ENCODE data around the gene ACAT2.
"Not testable (repeated sequence)": the region's sequence is repeated elsewhere in the genome, so short reads cannot be mapped to it uniquely, and the experiment has no call there.

Gene ACAT2

DNA sequence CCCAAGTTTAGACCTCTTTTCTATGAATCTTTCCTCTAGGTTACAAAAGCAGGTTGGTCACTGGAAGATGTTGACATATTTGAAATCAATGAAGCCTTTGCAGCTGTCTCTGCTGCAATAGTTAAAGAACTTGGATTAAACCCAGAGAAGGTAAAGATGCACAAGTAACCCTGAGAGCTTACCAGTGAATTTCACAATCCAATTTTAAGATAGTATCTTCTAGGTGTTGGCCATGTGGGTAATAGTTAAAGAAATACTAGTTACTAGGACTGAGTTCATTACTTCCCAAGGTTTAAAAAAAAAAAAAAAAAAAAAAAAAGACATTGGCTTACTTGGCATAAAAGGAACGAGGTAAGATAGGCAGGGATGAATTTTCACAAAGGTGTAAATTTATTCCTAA lies 16.3 kb downstream of the ACAT2 start:
- Histone ChIP-seq H3K27me3 (ENCODE audit: control insufficient read depth in 1 of 2, insufficient read depth in 2 of 2, low read length in 2 of 2) (no peaks in the 10 kb centered on the region), H3K4me1 (ENCODE audit: insufficient read depth, low read length) (no peaks in the 10 kb centered on the region), H3K4me3 (ENCODE audit: low read depth in 1 of 2, low read length in 2 of 2) (no peak overlapping the region), H3K27ac (ENCODE audit: low read depth, low read length) (no peak overlapping the region), H3K9me3 (ENCODE audit: low read length) (no peaks in the 10 kb centered on the region), H3K9ac (ENCODE audit: low read length) (no peak overlapping the region), H3K36me3 (ENCODE audit: insufficient read depth, low read length) (peaks cover 63% of the 10 kb centered on the region)

DNA sequence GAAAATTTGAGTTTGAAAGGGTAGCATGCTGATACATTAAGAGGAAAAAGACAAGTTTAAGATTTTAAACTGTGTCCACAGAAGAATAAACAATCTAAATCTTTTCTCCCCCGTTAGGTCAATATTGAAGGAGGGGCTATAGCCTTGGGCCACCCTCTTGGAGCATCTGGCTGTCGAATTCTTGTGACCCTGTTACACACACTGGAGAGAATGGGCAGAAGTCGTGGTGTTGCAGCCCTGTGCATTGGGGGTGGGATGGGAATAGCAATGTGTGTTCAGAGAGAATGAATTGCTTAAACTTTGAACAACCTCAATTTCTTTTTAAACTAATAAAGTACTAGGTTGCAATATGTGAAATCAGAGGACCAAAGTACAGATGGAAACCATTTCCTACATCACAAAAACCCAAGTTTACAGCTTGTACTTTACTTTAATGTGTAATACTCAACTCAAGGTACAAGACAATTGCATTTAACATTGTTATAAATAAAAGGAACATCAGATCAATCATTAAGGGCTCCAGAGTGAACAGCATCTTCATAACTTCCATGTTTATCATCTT lies 16.8 kb downstream of the ACAT2 start:
- no peaks in the 10 kb centered on the region for H3K9me3 ChIP-seq (ENCODE audit: low read length)
- H3K36me3 ChIP-seq (ENCODE audit: insufficient read depth, low read length) = peaks cover 68% of the 10 kb centered on the region
- H3K9ac ChIP-seq (ENCODE audit: low read length) = no peak overlapping the region
- H3K4me3 ChIP-seq (ENCODE audit: low read depth in 1 of 2, low read length in 2 of 2) = no peak overlapping the region
- H3K27ac ChIP-seq (ENCODE audit: low read depth, low read length) = no peak overlapping the region
- no peaks in the 10 kb centered on the region for H3K4me1 ChIP-seq (ENCODE audit: insufficient read depth, low read length)
- H3K27me3 ChIP-seq (ENCODE audit: control insufficient read depth in 1 of 2, insufficient read depth in 2 of 2, low read length in 2 of 2) = no peaks in the 10 kb centered on the region

DNA sequence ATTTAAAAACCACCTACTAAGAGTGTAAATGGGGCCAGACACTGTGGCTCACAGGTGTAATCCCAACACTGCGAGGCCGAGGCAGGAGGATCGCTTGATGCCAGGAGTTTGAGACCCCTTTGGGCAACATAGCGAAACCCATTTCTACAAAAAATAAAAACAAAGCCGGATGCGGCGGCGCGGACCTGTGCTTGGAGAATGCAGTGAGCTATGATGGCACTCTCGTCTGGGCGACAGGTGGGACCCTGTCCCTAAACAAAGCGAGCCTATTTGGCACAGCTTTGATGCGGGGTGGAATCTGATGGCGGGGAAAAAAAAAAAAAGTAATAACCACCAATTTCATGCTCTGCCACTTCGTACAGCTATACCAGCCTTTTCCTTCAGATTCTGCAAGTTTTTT lies 26.4 kb downstream of the ACAT2 start:
- Histone ChIP-seq H3K4me1 (ENCODE audit: insufficient read depth, low read length) (peaks cover 39% of the 10 kb centered on the region), H3K27me3 (ENCODE audit: control insufficient read depth in 1 of 2, insufficient read depth in 2 of 2, low read length in 2 of 2) (no peaks in the 10 kb centered on the region), H3K4me3 (ENCODE audit: low read depth in 1 of 2, low read length in 2 of 2) (peak overlapping the region; percentile 90 to 100), H3K27ac (ENCODE audit: low read depth, low read length) (no peak overlapping the region), H3K36me3 (ENCODE audit: insufficient read depth, low read length) (peaks cover 37% of the 10 kb centered on the region), H3K9me3 (ENCODE audit: low read length) (no peaks in the 10 kb centered on the region), H3K9ac (ENCODE audit: low read length) (peak overlapping the region; percentile 74)

DNA sequence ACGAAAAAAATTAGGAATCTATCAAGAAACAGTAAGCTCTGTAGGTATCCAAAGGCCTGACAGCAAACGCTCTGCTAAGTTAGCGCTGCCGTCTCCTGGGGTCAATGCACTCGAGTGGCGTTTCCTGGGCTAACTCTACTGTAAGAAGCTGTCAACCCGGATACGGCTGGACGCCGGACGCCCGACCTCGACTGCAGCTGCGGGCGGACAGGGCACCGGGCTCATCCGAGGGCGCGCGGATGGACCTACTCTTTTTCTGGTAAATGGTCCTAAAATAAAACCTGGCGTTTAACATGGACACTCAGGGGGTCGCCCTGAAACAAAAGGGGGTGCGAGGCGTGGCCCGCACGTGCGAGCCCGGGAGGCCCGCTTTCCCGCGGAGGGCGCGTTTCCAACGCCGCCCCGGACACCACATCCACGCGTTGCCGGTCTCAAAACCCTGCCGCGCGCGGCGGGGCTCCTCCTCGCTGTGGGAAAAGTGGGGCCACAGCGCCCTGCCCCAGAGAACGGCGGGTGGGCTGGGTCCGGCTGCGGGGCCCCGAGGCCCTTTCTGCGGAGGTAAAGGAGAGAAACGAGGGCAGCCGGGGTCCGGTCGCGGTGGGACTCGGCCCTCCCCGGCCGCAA lies 27.0 kb downstream of the ACAT2 start:
- Histone ChIP-seq H3K27ac (ENCODE audit: low read depth, low read length) (peak overlapping the region; percentile 90), H3K4me3 (ENCODE audit: low read depth in 1 of 2, low read length in 2 of 2) (peak overlapping the region; percentile 90 to 100), H3K9me3 (ENCODE audit: low read length) (no peaks in the 10 kb centered on the region), H3K4me1 (ENCODE audit: insufficient read depth, low read length) (peaks cover 39% of the 10 kb centered on the region), H3K36me3 (ENCODE audit: insufficient read depth, low read length) (peaks cover 31% of the 10 kb centered on the region), H3K27me3 (ENCODE audit: control insufficient read depth in 1 of 2, insufficient read depth in 2 of 2, low read length in 2 of 2) (no peaks in the 10 kb centered on the region), H3K9ac (ENCODE audit: low read length) (peak overlapping the region; percentile 74)

DNA sequence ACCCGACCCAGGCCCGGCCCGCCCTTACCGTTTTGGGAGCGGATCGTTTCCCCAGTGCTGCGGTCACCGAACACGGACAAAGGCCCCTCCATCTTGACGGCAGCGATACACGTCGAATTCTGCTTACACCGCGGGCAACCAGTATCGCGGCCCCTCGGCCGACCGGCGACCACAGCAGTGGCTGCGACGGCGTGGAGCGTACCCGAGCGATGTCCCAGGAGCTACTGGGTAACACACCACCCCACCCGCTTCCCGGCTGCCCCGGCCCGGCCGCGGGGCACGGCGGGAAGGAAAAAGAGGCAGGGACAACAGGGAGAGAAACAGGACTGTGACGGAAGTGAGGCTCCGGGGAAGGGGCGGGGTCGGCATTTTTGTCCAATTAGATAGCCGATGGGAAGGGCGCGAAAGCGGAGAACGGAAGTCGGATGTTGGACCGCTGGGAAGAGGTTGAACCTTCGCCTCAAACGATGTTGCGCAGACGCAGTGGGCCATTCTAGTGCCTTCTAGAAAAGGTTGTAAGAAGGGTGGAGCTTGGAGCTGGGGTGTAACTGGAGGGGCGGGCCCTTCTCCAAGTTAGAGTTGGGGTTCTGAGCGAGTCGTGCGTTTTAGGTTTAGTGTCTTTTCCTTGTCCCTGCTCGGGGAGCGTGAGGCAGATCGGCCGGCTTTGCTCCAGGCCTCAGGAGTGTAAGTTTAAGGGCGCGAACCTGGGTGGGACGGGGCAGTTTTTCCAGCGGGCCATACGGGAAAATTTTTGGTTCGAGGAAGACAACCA lies 27.7 kb downstream of the ACAT2 start, which contains the start of gene TCP1:
TSS of gene TCP1 (minus strand) at position 226 of the 772 bp plus-strand sequence. CDS start at position 92, 134 bp downstream.
- Histone ChIP-seq H3K4me1 (ENCODE audit: insufficient read depth, low read length) (peaks cover 39% of the 10 kb centered on the region), H3K9me3 (ENCODE audit: low read length) (no peaks in the 10 kb centered on the region), H3K4me3 (ENCODE audit: low read depth in 1 of 2, low read length in 2 of 2) (peak within 1 kb of the TSS; percentile 90 to 100), H3K36me3 (ENCODE audit: insufficient read depth, low read length) (peaks cover 24% of the 10 kb centered on the region), H3K27me3 (ENCODE audit: control insufficient read depth in 1 of 2, insufficient read depth in 2 of 2, low read length in 2 of 2) (no peaks in the 10 kb centered on the region), H3K27ac (ENCODE audit: low read depth, low read length) (peak within 1 kb of the TSS; percentile 90), H3K9ac (ENCODE audit: low read length) (peak within 1 kb of the TSS; percentile 97)

DNA sequence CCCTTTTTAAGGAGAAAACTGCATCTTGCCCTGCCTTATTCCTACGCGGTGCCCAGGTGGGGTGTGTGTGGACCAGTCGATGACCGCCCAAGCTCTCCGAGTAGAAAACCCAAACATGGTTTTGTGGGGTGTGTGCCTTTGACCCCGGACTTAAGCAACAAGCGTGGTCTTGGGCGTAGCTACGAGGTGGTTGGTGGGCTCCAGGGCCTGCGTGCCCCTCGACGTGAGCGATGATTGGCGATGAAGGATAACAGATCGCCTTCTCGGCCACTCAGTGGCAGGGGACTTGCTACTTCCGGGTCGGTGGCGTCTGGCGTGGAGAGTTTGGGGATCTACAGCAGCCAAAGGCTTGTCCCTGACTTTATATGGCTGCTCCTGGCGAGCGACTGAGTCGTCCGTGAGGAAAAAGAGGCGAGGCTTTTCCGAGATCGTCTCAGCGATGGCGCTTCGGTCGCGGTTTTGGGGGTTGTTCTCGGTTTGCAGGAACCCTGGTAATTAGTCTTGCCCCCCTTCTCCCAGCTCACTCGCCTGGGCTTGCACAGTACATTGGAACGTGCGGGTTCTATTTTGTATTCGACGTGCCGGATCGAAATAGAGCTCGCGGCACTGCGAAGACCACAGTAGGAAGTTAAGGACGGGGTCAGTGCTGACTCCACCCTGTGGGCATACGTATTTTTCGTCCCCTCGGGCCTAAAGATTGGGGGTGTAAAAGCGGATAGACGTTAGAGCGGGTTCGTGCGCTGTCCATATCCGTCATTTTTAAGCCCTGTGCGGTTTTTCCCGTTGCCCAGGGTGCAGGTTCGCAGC lies 28.5 kb downstream of the ACAT2 start, which contains the start of gene MRPL18:
TSS of gene MRPL18 (plus strand) at position 319 of the 807 bp plus-strand sequence. CDS start at position 440, 121 bp downstream.
- Histone ChIP-seq H3K27me3 (ENCODE audit: control insufficient read depth in 1 of 2, insufficient read depth in 2 of 2, low read length in 2 of 2) (no peaks in the 10 kb centered on the region), H3K4me3 (ENCODE audit: low read depth in 1 of 2, low read length in 2 of 2) (peak within 1 kb of the TSS; percentile 90 to 100), H3K4me1 (ENCODE audit: insufficient read depth, low read length) (peaks cover 39% of the 10 kb centered on the region), H3K27ac (ENCODE audit: low read depth, low read length) (peak within 1 kb of the TSS; percentile 90), H3K36me3 (ENCODE audit: insufficient read depth, low read length) (peaks cover 16% of the 10 kb centered on the region), H3K9me3 (ENCODE audit: low read length) (no peaks in the 10 kb centered on the region), H3K9ac (ENCODE audit: low read length) (peak within 1 kb of the TSS; percentile 97)

DNA sequence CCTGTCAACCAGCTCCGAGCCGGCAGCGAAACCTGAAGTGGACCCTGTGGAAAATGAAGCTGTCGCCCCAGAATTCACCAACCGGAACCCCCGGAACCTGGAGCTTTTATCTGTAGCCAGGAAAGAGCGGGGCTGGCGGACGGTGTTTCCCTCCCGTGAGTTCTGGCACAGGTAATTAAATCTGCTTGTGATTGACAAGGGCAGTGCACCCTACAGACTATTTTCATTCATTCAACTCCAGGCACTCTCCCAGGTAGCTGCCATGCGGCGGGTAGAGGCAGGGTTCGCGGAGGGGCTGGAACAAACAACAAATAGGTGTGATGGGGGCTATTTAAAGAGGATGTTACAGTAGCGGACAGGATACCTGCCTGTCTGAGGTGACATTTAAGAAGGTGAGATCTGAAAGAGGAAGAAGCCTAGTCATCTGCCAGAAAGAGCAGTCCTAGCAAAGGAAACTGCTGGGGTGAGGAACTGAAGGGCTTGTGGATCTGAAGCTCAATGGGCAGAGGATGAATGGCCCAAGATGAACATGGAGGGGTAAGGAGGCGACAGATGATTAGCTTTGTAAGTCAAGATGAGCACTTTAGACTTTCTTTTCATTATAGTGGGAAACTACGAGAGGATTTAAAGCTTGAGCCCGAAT lies 29.2 kb downstream of the ACAT2 start:
- H3K27me3 ChIP-seq (ENCODE audit: control insufficient read depth in 1 of 2, insufficient read depth in 2 of 2, low read length in 2 of 2) = no peaks in the 10 kb centered on the region
- H3K36me3 ChIP-seq (ENCODE audit: insufficient read depth, low read length) = peaks cover 10% of the 10 kb centered on the region
- H3K4me1 ChIP-seq (ENCODE audit: insufficient read depth, low read length) = peaks cover 39% of the 10 kb centered on the region
- peak overlapping the region; percentile 70 for H3K27ac ChIP-seq (ENCODE audit: low read depth, low read length)
- H3K4me3 ChIP-seq (ENCODE audit: low read depth in 1 of 2, low read length in 2 of 2) = peak overlapping the region; percentile 29 to 100
- no peaks in the 10 kb centered on the region for H3K9me3 ChIP-seq (ENCODE audit: low read length)
- H3K9ac ChIP-seq (ENCODE audit: low read length) = peak overlapping the region; percentile 83

DNA sequence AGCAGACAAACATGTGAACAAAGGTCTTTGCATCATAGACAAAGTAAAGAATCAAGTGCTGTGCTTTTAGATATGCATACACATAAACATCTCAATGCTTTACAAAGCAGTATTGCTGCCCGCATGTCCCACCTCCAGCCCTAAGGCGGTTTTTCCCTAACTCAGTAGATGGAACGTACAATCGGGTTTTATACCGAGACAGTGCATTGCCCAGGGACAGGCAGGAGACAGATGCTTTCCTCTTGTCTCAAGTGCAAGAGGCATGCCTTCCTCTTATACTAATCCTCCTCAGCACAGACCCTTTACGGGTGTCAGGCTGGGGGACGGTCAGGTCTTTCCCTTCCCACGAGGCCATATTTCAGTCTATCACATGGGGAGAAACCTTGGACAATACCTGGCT lies 33.1 kb downstream of the ACAT2 start:
- H3K27ac ChIP-seq (ENCODE audit: low read depth, low read length); H3K9me3 ChIP-seq (ENCODE audit: low read length); H3K27me3 ChIP-seq (ENCODE audit: control insufficient read depth in 1 of 2, insufficient read depth in 2 of 2, low read length in 2 of 2); H3K4me3 ChIP-seq (ENCODE audit: low read depth in 1 of 2, low read length in 2 of 2); H3K9ac ChIP-seq (ENCODE audit: low read length): not testable (repeated sequence)
- Histone ChIP-seq H3K4me1 (ENCODE audit: insufficient read depth, low read length) (peaks cover 22% of the 10 kb centered on the region), H3K36me3 (ENCODE audit: insufficient read depth, low read length) (peaks cover 36% of the 10 kb centered on the region)

DNA sequence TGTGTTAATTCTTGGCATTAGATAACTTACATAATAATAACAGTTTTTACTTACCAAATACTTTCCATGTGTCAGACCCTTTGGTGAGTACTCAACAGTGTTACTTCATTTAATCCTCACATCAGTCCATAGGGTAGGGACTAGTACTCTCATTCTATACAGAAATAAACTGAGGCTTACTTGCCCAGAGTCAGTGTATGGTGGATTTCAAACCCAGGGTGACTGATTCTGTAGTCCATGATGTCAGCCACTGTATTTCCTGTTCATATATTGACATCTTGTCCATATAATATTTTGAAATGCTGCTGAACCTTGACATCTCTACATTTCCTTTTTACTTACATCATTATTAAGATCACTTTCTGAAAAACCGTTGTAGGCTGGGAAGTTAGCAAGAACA lies 35.7 kb downstream of the ACAT2 start:
- H3K4me3 ChIP-seq (ENCODE audit: low read depth in 1 of 2, low read length in 2 of 2) = no peak overlapping the region
- H3K36me3 ChIP-seq (ENCODE audit: insufficient read depth, low read length) = peaks cover 30% of the 10 kb centered on the region

DNA sequence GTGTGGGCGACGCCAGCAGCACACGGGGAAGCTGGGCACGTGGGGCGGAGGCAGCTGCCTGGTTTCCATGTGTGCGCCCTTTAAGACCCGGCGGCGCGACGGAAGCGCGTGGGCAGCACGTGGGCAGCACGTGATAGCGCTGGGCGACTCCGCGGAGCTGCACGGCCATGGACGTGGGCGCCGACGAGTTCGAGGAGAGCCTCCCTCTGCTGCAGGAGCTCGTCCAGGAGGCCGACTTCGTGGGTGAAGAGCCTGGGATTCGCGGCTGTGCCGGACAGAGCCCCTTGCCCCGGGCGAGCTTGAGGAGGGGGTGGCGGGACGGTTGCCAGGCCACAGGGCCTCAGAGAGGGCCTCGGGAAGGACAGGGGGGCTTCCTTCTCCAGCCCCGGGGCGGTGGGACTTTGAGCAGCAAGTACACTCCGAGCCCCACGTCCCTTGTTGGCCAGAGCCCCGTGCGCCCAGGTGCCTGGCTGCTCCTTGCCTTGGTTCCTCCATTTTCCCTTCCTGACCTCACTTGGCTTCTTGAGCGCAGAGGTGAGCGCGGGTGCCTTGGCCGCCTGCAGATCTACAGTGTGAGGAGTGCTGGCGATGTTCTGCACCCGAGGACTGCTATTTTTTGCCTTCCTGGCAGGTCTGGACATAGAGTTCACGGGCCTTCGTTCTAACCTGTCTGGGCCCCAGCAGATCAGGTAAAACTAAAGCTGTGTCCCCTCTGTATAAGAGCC lies 38.5 kb downstream of the ACAT2 start, which contains the start of gene PNLDC1:
TSS of gene PNLDC1 (plus strand) at position 136 of the 725 bp plus-strand sequence. CDS start at position 168, 32 bp downstream.
- Histone ChIP-seq H3K4me1 (ENCODE audit: insufficient read depth, low read length) (no peaks in the 10 kb centered on the region), H3K27me3 (ENCODE audit: control insufficient read depth in 1 of 2, insufficient read depth in 2 of 2, low read length in 2 of 2) (no peaks in the 10 kb centered on the region), H3K9ac (ENCODE audit: low read length) (no peak within 1 kb of the TSS), H3K4me3 (ENCODE audit: low read depth in 1 of 2, low read length in 2 of 2) (no peak within 1 kb of the TSS), H3K27ac (ENCODE audit: low read depth, low read length) (no peak within 1 kb of the TSS), H3K36me3 (ENCODE audit: insufficient read depth, low read length) (peaks cover 29% of the 10 kb centered on the region), H3K9me3 (ENCODE audit: low read length) (no peaks in the 10 kb centered on the region)

More for the DNA sequence above, 35.7 kb downstream of the ACAT2 start:
- Histone ChIP-seq H3K4me1 (ENCODE audit: insufficient read depth, low read length) (peaks cover 5% of the 10 kb centered on the region), H3K9me3 (ENCODE audit: low read length) (no peaks in the 10 kb centered on the region), H3K27ac (ENCODE audit: low read depth, low read length) (no peak overlapping the region), H3K27me3 (ENCODE audit: control insufficient read depth in 1 of 2, insufficient read depth in 2 of 2, low read length in 2 of 2) (no peaks in the 10 kb centered on the region), H3K9ac (ENCODE audit: low read length) (no peak overlapping the region)
